Activated T-helper 1 cell treated with Interleukin-2 at 50 U/mL for 16 hours (primary cell): ENCODE results near the gene PTPRK.

Experiments
- DNase-seq: peaks from one replicate; pipeline ENCODE4 v3.0.0-alpha.2; 2020; ENCODE audit warnings: low read depth

The PTPRK gene

GRCh38 chr6:128388380-128388779, 132.0 kb downstream of the PTPRK start:
- no peak for DNase-seq

DNA sequence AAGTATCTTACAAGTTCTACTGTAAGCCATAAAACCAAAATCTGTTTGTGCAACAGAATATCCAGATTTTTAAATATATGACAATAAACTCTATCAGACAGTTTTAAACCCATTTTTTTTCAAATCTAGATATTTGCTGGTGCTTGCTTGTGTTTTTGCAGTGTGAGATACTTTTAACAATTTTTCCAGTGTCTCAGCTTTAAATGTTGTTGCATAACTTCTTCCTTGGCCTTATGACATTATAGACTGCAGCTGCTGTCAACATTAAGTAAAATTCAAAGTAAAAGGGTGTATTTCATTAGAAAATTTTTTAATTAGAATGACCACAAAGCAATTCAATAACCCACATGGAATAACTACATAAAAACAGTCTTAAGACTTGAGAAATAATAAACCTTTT, 139.5 kb downstream of the PTPRK start:
- DNase-seq = no peak

GRCh38 chr6:128379577-128379976, 140.8 kb downstream of the PTPRK start:
- DNase-seq = no peak

- no peak for DNase-seq
Measured at GRCh38 chr6:128376952-128377503, 143.4 kb downstream of the PTPRK start.

GRCh38 chr6:128371136-128371535, 149.3 kb downstream of the PTPRK start:
- no peak for DNase-seq

DNA sequence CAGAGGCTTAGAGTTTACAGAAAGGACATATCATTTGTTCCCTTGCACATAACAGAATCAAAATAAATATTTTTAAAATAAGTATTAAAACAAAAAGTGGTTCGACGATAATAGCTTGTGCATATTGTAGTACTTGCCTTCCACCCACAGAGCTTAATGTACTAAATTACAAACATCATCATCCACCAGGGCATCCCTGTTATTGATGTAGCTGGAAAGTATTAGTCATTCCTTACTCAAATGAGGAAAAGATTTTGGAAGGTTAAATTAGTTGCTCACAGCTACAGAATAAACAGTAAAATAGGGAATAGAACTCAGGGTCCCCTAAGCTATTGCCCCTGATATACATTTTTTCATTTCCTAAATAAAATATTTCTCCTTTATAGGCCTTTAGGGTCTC, 150.3 kb downstream of the PTPRK start:
- DNase-seq = no peak

DNA sequence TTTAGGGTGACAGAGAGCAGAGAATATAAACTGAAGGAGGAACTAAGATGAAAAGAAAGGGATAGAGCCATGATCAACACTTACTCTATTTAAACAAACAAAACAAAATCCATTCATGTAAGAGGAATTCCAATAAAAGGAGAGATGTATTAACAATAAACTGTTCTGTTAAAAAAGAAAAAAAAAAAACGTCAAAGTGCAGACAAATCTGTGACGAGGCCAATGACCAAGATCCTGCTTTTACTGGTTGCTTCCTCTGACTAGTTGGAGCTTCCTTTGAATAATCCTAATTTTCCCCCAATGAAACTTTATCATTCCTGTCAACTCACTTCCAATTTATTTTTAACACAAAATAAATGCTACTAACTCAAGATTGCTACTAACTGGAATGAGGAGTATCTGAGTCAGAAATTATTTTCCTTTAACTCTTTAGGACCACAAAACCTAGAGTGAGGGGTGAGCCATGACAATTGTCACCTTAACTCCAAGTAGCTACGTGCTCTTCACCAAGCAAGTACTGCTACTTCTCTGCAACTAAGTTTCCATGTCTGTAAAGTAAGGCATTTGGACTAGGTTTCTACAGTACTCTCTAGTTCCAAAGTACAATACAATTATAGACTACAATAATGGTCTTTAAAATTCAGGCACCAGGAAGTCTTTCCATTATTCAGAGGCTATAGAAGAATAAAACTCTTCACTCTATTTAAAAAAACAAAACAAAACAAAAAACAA, 152.0 kb downstream of the PTPRK start:
- no peak for DNase-seq

DNA sequence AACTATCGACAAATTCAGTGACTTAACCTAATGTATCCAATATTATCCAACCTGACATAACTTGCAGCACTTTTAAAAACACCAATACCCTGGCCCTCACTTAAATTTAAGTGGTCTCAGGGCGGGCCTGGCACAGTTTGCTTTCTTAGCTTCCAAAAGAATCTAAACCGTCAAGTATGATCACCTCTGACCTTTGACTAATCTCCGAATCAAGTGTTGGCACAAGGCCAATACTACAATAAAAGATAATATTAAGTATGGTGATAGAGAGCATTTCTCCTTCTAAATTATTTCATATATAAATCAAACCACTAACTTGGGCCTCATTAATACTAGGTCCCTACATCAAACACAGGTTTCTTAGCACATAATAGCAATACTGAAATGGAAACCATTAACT, 153.0 kb downstream of the PTPRK start:
- DNase-seq = no peak

DNA sequence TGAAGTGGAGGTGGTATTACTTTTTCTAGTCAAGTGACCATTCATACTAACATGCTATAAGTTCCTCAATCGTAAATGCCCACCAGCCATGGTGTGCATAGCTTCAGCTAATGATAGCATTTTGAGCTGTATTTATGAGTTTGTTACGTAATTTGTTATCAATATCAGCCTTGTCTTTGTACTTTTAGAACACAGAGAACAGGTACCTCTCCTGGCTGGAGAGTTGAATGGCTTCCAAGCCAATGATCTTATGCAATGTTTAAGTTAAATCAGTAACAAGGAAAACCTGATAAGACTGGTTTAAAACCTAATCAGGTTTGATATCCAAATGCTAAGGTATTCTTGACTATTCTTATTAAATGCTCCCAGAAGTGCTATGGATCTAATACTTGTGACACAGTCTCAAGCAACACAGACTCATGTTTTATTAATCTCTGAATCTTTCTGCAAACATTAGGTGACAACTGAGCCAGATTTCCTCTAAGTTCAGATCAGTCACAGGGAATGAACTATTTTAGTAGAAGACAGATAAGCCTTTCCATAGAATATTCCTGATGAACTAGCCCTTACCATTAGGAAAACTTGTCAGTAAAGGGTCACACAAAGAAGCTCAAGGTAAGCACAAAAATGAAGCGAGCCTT, 154.8 kb downstream of the PTPRK start:
- DNase-seq = no peak

- DNase-seq = no peak
Measured at GRCh38 chr6:128364766-128365519, 155.5 kb downstream of the PTPRK start.

DNA sequence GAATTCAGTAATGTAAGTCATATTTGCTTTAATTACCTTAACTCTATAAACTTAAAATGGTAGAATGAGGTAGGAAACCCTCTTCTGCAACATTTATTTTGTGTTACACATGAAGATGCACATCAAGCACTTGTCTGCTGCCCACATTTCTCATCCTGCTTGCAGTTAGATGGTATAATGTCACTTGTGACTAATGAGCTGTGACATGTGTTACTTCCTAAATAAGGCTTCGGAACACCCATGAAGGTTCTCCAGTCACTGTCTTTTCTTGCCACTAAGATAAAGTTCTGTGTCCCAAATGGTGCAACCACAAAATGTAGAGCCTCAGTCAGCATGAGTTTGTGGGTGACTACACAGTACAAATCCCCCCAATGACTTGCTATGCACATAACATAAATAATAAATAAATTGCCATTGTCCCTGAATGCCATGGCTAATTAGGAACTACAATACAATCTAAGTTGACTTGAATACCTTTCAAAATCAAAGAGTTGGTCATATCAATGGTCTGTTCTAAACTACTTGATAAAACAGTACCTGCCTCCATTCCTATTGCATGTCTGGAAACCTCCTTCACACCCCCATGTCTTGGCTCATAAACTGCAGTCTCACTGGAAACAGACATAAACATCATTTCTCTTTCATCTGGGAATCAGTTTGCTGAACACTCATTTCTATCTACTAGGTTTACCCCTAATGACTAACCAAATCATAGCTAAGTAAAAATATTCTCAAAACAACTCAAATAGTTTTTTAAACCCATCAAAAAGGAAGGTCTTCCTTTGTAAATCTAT, 157.2 kb downstream of the PTPRK start:
- DNase-seq = no peak

GRCh38 chr6:128361378-128361777, 159.0 kb downstream of the PTPRK start:
- DNase-seq = no peak

GRCh38 chr6:128358244-128358776, 162.1 kb downstream of the PTPRK start:
- no peak for DNase-seq

- no peak for DNase-seq
Measured at GRCh38 chr6:128357392-128358130, 162.8 kb downstream of the PTPRK start.

GRCh38 chr6:128352366-128352765, 168.0 kb downstream of the PTPRK start:
- no peak for DNase-seq

- no peak for DNase-seq
Measured at GRCh38 chr6:128351255-128351514, 169.2 kb downstream of the PTPRK start.

DNA sequence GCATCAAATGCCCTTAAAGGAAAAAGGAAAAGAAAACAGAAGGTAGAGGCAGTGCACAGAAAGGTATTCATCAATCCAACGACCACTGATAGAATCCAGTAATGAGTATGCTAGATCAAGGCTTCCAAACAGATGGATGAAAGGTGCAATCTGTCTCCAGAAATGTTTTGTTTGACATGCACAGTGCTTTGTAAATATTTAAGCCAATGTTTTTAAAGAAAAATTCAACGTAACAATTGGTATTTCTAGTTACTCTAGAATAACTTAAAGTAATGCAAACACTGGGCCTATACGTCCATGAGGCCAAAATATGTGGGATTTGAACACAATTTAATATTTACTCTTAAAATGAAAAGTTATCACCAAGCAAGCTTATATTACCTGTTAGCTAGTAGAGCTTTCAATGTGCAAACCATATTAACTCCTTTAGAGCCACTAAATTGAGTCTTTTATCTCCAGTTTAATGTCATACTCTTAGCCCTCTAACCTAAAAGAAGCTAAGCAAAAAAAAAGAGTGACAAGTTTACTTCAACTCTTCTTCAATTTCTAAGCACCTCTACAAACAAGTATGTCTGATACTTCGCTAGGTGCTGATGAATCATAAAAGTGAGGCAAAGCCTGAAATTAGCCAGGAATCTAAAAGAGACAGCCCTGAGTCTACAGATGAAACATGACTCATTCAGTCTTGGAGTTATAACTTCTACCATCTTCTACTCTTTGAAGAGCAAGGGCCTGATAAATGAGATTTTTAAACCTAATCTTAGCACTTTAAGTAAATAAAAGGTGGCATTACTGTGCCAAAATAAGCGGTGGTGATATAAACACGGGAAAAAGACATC, 169.8 kb downstream of the PTPRK start:
- no peak for DNase-seq

- no peak for DNase-seq
Measured at GRCh38 chr6:128347123-128347522, 173.3 kb downstream of the PTPRK start.

GRCh38 chr6:128346569-128346968, 173.8 kb downstream of the PTPRK start:
- no peak for DNase-seq

GRCh38 chr6:128345278-128345677, 175.1 kb downstream of the PTPRK start:
- DNase-seq = no peak
